ENCODE results near the gene ZNF337.
"Not testable (repeated sequence)": the region's sequence is repeated elsewhere in the genome, so short reads cannot be mapped to it uniquely, and the experiment has no call there.

Gene ZNF337

DNA sequence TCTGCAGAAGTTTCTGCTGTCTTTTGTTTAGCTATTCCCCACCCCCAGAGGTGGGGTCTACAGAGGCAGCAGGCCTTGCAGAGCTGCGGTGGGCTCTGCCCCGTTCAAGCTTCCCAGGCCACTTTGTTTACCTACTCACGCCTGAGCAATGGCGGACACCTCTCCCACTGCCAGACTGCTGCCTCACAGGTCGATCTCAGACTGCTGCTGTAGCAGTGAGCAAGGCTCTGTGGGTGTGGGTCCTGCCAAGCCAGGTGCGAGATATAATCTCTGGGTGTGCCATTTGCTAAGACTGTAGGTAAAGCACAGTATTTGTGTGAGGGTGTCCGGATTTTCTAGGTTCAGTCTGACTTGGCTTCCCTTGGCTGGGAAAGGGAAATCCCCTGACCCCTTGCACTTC lies 23.6 kb upstream of the ZNF337 start:
- no peak for DNase-seq (ENCODE audit: low read depth in 1 of 2, low spot score in 1 of 2)
- Histone ChIP-seq H3K4me3 (replicated peaks; ENCODE audit: insufficient read depth, low read length) (no peak overlapping the region), H3K27me3 (ENCODE audit: insufficient read depth, poor library complexity, severe bottlenecking) (no peaks in the 10 kb centered on the region), H3K27ac (replicated peaks) (no peak overlapping the region)
- no peak for TF ChIP-seq SPI1 (IDR thresholded peaks at IDR 0.05; ENCODE audit: borderline replicate concordance, low read depth)
- TF ChIP-seq, protein P1, sequence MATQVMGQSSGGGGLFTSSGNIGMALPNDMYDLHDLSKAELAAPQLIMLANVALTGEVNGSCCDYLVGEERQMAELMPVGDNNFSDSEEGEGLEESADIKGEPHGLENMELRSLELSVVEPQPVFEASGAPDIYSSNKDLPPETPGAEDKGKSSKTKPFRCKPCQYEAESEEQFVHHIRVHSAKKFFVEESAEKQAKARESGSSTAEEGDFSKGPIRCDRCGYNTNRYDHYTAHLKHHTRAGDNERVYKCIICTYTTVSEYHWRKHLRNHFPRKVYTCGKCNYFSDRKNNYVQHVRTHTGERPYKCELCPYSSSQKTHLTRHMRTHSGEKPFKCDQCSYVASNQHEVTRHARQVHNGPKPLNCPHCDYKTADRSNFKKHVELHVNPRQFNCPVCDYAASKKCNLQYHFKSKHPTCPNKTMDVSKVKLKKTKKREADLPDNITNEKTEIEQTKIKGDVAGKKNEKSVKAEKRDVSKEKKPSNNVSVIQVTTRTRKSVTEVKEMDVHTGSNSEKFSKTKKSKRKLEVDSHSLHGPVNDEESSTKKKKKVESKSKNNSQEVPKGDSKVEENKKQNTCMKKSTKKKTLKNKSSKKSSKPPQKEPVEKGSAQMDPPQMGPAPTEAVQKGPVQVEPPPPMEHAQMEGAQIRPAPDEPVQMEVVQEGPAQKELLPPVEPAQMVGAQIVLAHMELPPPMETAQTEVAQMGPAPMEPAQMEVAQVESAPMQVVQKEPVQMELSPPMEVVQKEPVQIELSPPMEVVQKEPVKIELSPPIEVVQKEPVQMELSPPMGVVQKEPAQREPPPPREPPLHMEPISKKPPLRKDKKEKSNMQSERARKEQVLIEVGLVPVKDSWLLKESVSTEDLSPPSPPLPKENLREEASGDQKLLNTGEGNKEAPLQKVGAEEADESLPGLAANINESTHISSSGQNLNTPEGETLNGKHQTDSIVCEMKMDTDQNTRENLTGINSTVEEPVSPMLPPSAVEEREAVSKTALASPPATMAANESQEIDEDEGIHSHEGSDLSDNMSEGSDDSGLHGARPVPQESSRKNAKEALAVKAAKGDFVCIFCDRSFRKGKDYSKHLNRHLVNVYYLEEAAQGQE (IDR thresholded peaks at IDR 0.05; ENCODE audit: insufficient replicate concordance, low read depth) = no peak
- TF ChIP-seq POLR2AphosphoS5 (IDR thresholded peaks at IDR 0.05; ENCODE audit: low read depth) = no peak
- TF ChIP-seq, protein P2, sequence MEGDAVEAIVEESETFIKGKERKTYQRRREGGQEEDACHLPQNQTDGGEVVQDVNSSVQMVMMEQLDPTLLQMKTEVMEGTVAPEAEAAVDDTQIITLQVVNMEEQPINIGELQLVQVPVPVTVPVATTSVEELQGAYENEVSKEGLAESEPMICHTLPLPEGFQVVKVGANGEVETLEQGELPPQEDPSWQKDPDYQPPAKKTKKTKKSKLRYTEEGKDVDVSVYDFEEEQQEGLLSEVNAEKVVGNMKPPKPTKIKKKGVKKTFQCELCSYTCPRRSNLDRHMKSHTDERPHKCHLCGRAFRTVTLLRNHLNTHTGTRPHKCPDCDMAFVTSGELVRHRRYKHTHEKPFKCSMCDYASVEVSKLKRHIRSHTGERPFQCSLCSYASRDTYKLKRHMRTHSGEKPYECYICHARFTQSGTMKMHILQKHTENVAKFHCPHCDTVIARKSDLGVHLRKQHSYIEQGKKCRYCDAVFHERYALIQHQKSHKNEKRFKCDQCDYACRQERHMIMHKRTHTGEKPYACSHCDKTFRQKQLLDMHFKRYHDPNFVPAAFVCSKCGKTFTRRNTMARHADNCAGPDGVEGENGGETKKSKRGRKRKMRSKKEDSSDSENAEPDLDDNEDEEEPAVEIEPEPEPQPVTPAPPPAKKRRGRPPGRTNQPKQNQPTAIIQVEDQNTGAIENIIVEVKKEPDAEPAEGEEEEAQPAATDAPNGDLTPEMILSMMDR (IDR thresholded peaks at IDR 0.05; ENCODE audit: insufficient read depth, low read length) = no peak
- TF ChIP-seq GABPA (IDR thresholded peaks at IDR 0.05; ENCODE audit: low read depth) = no peak

GRCh38 chr20:25718896-25719809 lies 22.5 kb upstream of the ZNF337 start:
- H3K27ac ChIP-seq (replicated peaks); H3K27me3 ChIP-seq (ENCODE audit: insufficient read depth, poor library complexity, severe bottlenecking); DNase-seq (ENCODE audit: low read depth in 1 of 2, low spot score in 1 of 2); H3K4me3 ChIP-seq (replicated peaks; ENCODE audit: insufficient read depth, low read length): not testable (repeated sequence)

GRCh38 chr20:25707695-25708094 lies 11.0 kb upstream of the ZNF337 start:
- Histone ChIP-seq H3K27me3 (ENCODE audit: insufficient read depth, poor library complexity, severe bottlenecking) (no peaks in the 10 kb centered on the region), H3K27ac (replicated peaks) (no peak overlapping the region), H3K4me3 (replicated peaks; ENCODE audit: insufficient read depth, low read length) (no peak overlapping the region)
- no peak for DNase-seq (ENCODE audit: low read depth in 1 of 2, low spot score in 1 of 2)
- TF ChIP-seq, protein P1 (IDR thresholded peaks at IDR 0.05; ENCODE audit: insufficient replicate concordance, low read depth) = no peak
- no peak for TF ChIP-seq POLR2AphosphoS5 (IDR thresholded peaks at IDR 0.05; ENCODE audit: low read depth)
- TF ChIP-seq GABPA (IDR thresholded peaks at IDR 0.05; ENCODE audit: low read depth) = no peak
- TF ChIP-seq, protein P2 (IDR thresholded peaks at IDR 0.05; ENCODE audit: insufficient read depth, low read length) = no peak
- TF ChIP-seq SPI1 (IDR thresholded peaks at IDR 0.05; ENCODE audit: borderline replicate concordance, low read depth) = no peak

GRCh38 chr20:25706793-25707192 lies 10.1 kb upstream of the ZNF337 start:
- DNase-seq (ENCODE audit: low read depth in 1 of 2, low spot score in 1 of 2) = no peak
- TF ChIP-seq, protein P2 (IDR thresholded peaks at IDR 0.05; ENCODE audit: insufficient read depth, low read length) = no peak
- TF ChIP-seq GABPA (IDR thresholded peaks at IDR 0.05; ENCODE audit: low read depth) (no peak), SPI1 (IDR thresholded peaks at IDR 0.05; ENCODE audit: borderline replicate concordance, low read depth) (no peak), POLR2AphosphoS5 (IDR thresholded peaks at IDR 0.05; ENCODE audit: low read depth) (no peak)
- TF ChIP-seq, protein P1 (IDR thresholded peaks at IDR 0.05; ENCODE audit: insufficient replicate concordance, low read depth) = no peak
- no peak overlapping the region for H3K27ac ChIP-seq (replicated peaks)
- no peaks in the 10 kb centered on the region for H3K27me3 ChIP-seq (ENCODE audit: insufficient read depth, poor library complexity, severe bottlenecking)
- H3K4me3 ChIP-seq (replicated peaks; ENCODE audit: insufficient read depth, low read length) = no peak overlapping the region
